Measurements from ENCODE around the gene TBC1D2B.
"Not testable (repeated sequence)": the region's sequence is repeated elsewhere in the genome, so short reads cannot be mapped to it uniquely, and the experiment has no call there.

TBC1D2B gene

GRCh38 chr15:77985031-77985930 lies 92.2 kb downstream of the TBC1D2B start:
- DNase-seq = no peak

- DNase-seq = no peak
These were observed 93.1 kb downstream of the TBC1D2B start for GRCh38 chr15:77984446-77984861.

- peak; percentile 29 for DNase-seq
These were observed 93.6 kb downstream of the TBC1D2B start for GRCh38 chr15:77983708-77984445.

GRCh38 chr15:77983091-77983707 lies 94.3 kb downstream of the TBC1D2B start:
- no peak for DNase-seq

GRCh38 chr15:77982127-77982490 lies 95.4 kb downstream of the TBC1D2B start:
- no peak for DNase-seq

GRCh38 chr15:77981281-77982126 lies 96.0 kb downstream of the TBC1D2B start:
- DNase-seq = no peak

- DNase-seq = not testable (repeated sequence)
These were observed 96.8 kb downstream of the TBC1D2B start for GRCh38 chr15:77980674-77981073.

- DNase-seq = no peak
These were observed 97.4 kb downstream of the TBC1D2B start for GRCh38 chr15:77980098-77980497.

- not testable (repeated sequence) for DNase-seq
These were observed 98.4 kb downstream of the TBC1D2B start for GRCh38 chr15:77979157-77979556.

- DNase-seq = not testable (repeated sequence)
These were observed 98.8 kb downstream of the TBC1D2B start for GRCh38 chr15:77978759-77979145.

- not testable (repeated sequence) for DNase-seq
These were observed 99.4 kb downstream of the TBC1D2B start for GRCh38 chr15:77977903-77978758.

- DNase-seq = not testable (repeated sequence)
These were observed 100.6 kb downstream of the TBC1D2B start for GRCh38 chr15:77976760-77977525.

GRCh38 chr15:77976095-77976450 lies 101.4 kb downstream of the TBC1D2B start:
- DNase-seq = not testable (repeated sequence)

GRCh38 chr15:77975332-77976094 lies 102.0 kb downstream of the TBC1D2B start:
- no peak for DNase-seq

- DNase-seq = no peak
These were observed 102.8 kb downstream of the TBC1D2B start for GRCh38 chr15:77974416-77975331.

- DNase-seq = no peak
These were observed 103.5 kb downstream of the TBC1D2B start for GRCh38 chr15:77974098-77974414.

GRCh38 chr15:77973273-77974097 lies 104.0 kb downstream of the TBC1D2B start:
- DNase-seq = not testable (repeated sequence)

GRCh38 chr15:77972706-77973105 lies 104.8 kb downstream of the TBC1D2B start:
- DNase-seq = not testable (repeated sequence)

Data from NCI-H82 (cell line).